Natural killer cell (primary cell): ENCODE results near the gene RELT. TPM values are rescaled to one million over a fixed set of nuclear protein-coding genes. Genes with fewer than 3 reads are reported as not detected.

Source experiments
- ATAC-seq, 3 donors: fragments of 150-1000 bp in 2 of 3; fragments of 200-7000 bp in 1 of 3; cut with Tn5 transposase; 1 replicate in 1 of 3; 2 replicates in 2 of 3; pipeline ENCODE4 v1.10.0; 2021; ENCODE audit warnings: mild to moderate bottlenecking in 2 of 3, moderate library complexity in 2 of 3
- DNase-seq, 2 donors: peaks; one replicate each; pipeline versions ENCODE4 v3.0.0 to v3.0.0-alpha.2; 2013 to 2021; ENCODE audit warnings: mixed read lengths in 1 of 2
- H3K27ac ChIP-seq: one replicate; pipeline ENCODE4 v1.5.1; 2013; ENCODE audit warnings: mild to moderate bottlenecking, low read length
- H3K27me3 ChIP-seq: one replicate; pipeline ENCODE4 v1.6.1; 2013; ENCODE audit warnings: low read length; ENCODE audit not compliant: control insufficient read depth, insufficient read depth
- H3K36me3 ChIP-seq: one replicate; pipeline ENCODE4 v1.6.1; 2013; ENCODE audit warnings: low read length; ENCODE audit not compliant: control insufficient read depth, insufficient read depth
- H3K4me1 ChIP-seq: one replicate; pipeline ENCODE4 v1.6.1; 2013; ENCODE audit warnings: low read length; ENCODE audit not compliant: control insufficient read depth, insufficient read depth
- H3K4me3 ChIP-seq: one replicate; pipeline ENCODE4 v1.5.1; 2013; ENCODE audit warnings: low read length
- H3K9me3 ChIP-seq: one replicate; pipeline ENCODE4 v1.6.1; 2013; ENCODE audit warnings: low read length; ENCODE audit not compliant: control insufficient read depth, insufficient read depth
- H3K27ac Mint-ChIP-seq, 2 donors: one replicate each; pipeline ENCODE4 v1.8.0; 2022; ENCODE audit warnings: mild to moderate bottlenecking in 2 of 2, mixed read lengths in 2 of 2, moderate library complexity in 1 of 2
- H3K27me3 Mint-ChIP-seq, 2 donors: one replicate each; pipeline ENCODE4 v1.8.0; 2022; ENCODE audit warnings: low read depth in 2 of 2, mixed read lengths in 2 of 2
- H3K36me3 Mint-ChIP-seq: one replicate; pipeline ENCODE4 v1.8.0; 2022; ENCODE audit warnings: mixed read lengths
- H3K4me1 Mint-ChIP-seq, 2 donors: one replicate each; pipeline ENCODE4 v1.8.0; 2022; ENCODE audit warnings: mixed read lengths in 2 of 2
- H3K4me3 Mint-ChIP-seq: one replicate; pipeline ENCODE4 v1.8.0; 2022; ENCODE audit warnings: mild to moderate bottlenecking, moderate library complexity, mixed read lengths
- H3K9me3 Mint-ChIP-seq, 2 donors: one replicate each; pipeline ENCODE4 v1.8.0; 2022; ENCODE audit warnings: mixed read lengths in 2 of 2
- CTCF ChIP-seq: fragments of 200-600 bp; IDR thresholded peaks from one replicate; pipeline ENCODE4 v1.8.0; 2022; ENCODE audit warnings: antibody characterized with exemption
- WGBS: methylation state at CpG from one replicate; pipeline ENCODE4 v1.1.7; 2013; ENCODE audit warnings: missing lambda C conversion rate; ENCODE audit not compliant: insufficient coverage; 5-methylcytosine and 5-hydroxymethylcytosine counted together
- intact Hi-C: fragments of 100-400 bp; cut with micrococcal nuclease; formaldehyde crosslinking; loops from one replicate; pipeline ENCODE4 v1.14.2; 2022
- total RNA-seq, 4 donors: library from RNA; stranded (reverse); fragments of 120-200 nt in 1 of 4; gene quantifications; one replicate each; pipeline versions ENCODE4 v1.2.3 to v1.2.4, GENCODE V29; 2013 to 2022

The RELT gene
- total RNA-seq, 3 donors from 2014 or later (not counting 1 experiment from before 2014, with no cell fraction given), result 132 to 264 (median 151) TPM

GRCh38 chr11:73420136-73420535 is 43.9 kb downstream of the RELT start:
- Mint-ChIP-seq H3K4me3 (no peak overlapping the region), H3K4me1 (peaks cover 11 to 12% of the 10 kb centered on the region in 2 donors), H3K9me3 (no peaks in the 10 kb centered on the region), H3K27me3 (no peaks in the 10 kb centered on the region), H3K27ac (no peak overlapping the region), H3K36me3 (no peaks in the 10 kb centered on the region)
- no peaks in the 10 kb centered on the region for H3K27me3 ChIP-seq
- DNase-seq, result no peak
- peaks cover 1% of the 10 kb centered on the region for H3K4me1 ChIP-seq
- intact Hi-C loops, result no loop called here
- H3K9me3 ChIP-seq, result no peaks in the 10 kb centered on the region
- peaks cover 7% of the 10 kb centered on the region for H3K36me3 ChIP-seq
- H3K4me3 ChIP-seq, result no peak overlapping the region
- H3K27ac ChIP-seq, result no peak overlapping the region
- TF ChIP-seq CTCF, result no peak
- ATAC-seq, result no peak

- no peak overlapping the region for H3K27ac ChIP-seq
- no peaks in the 10 kb centered on the region for H3K9me3 ChIP-seq
- H3K36me3 Mint-ChIP-seq, result no peaks in the 10 kb centered on the region
- ATAC-seq (no peak), DNase-seq (no peak)
- H3K9me3 Mint-ChIP-seq, result no peaks in the 10 kb centered on the region
- no peak overlapping the region for H3K4me3 ChIP-seq
- peaks cover 7% of the 10 kb centered on the region for H3K4me1 ChIP-seq
- intact Hi-C loops, result no loop called here
- peaks cover 0 to 9% of the 10 kb centered on the region in 2 donors for H3K4me1 Mint-ChIP-seq
- WGBS, result 88% methylated on average over 4 of the region's 4 CpGs
- no peak overlapping the region for H3K27ac Mint-ChIP-seq
- H3K36me3 ChIP-seq, result peaks cover 5% of the 10 kb centered on the region
- H3K27me3 Mint-ChIP-seq, result no peaks in the 10 kb centered on the region
- TF ChIP-seq CTCF, result no peak
- no peaks in the 10 kb centered on the region for H3K27me3 ChIP-seq
- no peak overlapping the region for H3K4me3 Mint-ChIP-seq
These were observed 46.7 kb downstream of the RELT start for GRCh38 chr11:73422886-73423285.

DNA sequence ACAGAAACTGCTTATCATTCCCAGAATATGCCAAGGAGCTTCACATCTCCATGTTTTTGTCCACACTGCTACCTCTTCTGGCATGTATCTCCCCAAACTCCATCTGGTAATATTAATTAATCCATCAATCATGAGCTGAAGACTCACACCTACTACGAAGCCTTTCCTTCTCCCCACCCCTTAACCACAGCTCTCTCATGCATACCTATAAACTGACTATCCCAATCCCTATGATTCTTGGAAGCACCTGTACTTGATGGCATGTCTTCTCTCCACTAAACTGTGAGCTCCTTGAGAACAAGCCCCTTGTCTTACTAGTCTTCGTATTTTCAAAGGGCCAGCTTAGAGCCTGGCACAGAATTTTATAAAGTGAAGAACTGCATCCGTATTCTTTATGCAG is 47.3 kb downstream of the RELT start:
- H3K9me3 Mint-ChIP-seq, result no peaks in the 10 kb centered on the region

More for the DNA sequence above, 47.3 kb downstream of the RELT start:
- WGBS, result 98% methylated on average over 3 of the region's 3 CpGs
- H3K4me1 Mint-ChIP-seq, result peaks cover 0 to 14% of the 10 kb centered on the region in 2 donors
- no peaks in the 10 kb centered on the region for H3K27me3 Mint-ChIP-seq
- no peaks in the 10 kb centered on the region for H3K27me3 ChIP-seq
- no peak overlapping the region for H3K27ac ChIP-seq
- no peaks in the 10 kb centered on the region for H3K9me3 ChIP-seq
- H3K4me3 ChIP-seq, result no peak overlapping the region
- no peak for TF ChIP-seq CTCF
- DNase-seq (no peak), ATAC-seq (no peak)
- no peaks in the 10 kb centered on the region for H3K36me3 Mint-ChIP-seq
- no peak overlapping the region for H3K4me3 Mint-ChIP-seq
- H3K4me1 ChIP-seq, result peaks cover 7% of the 10 kb centered on the region
- H3K36me3 ChIP-seq, result peaks cover 2% of the 10 kb centered on the region
- no peak overlapping the region for H3K27ac Mint-ChIP-seq
- intact Hi-C loops, result no loop called here
